Thymus (tissue), 11 donors: Measurements from ENCODE around the gene HMGB3. TPM values are rescaled to one million over a fixed set of nuclear protein-coding genes. Genes with fewer than 3 reads are reported as not detected.

Experiments used
- DNase-seq, 9 donors: peaks; one replicate each; pipeline ENCODE4 v3.0.0-alpha.2; 2013; ENCODE audit warnings: low spot score in 9 of 9, low read depth in 6 of 9, missing footprints in 1 of 9
- H3K27ac ChIP-seq, 2 donors: one replicate each; pipeline ENCODE4 v1.5.1; 2013; ENCODE audit warnings: control low read depth in 1 of 2, low read depth in 1 of 2, low read length in 1 of 2, mild to moderate bottlenecking in 1 of 2, moderate library complexity in 1 of 2
- H3K27me3 ChIP-seq, 2 donors: one replicate each; pipeline ENCODE4 v1.5.1; 2013; ENCODE audit warnings: low read length in 1 of 2; ENCODE audit not compliant: control insufficient read depth in 2 of 2, insufficient read depth in 1 of 2
- H3K36me3 ChIP-seq, 2 donors: one replicate each; pipeline ENCODE4 v1.5.1; 2013; ENCODE audit warnings: low read length in 1 of 2, mild to moderate bottlenecking in 1 of 2, moderate library complexity in 1 of 2; ENCODE audit not compliant: control insufficient read depth in 2 of 2, insufficient read depth in 2 of 2
- H3K4me1 ChIP-seq, 2 donors: one replicate each; pipeline ENCODE4 v1.5.1; 2013; ENCODE audit warnings: low read length in 2 of 2; ENCODE audit not compliant: control insufficient read depth in 2 of 2, insufficient read depth in 2 of 2
- H3K4me3 ChIP-seq, 2 donors: one replicate each; pipeline ENCODE4 v1.5.1; 2013; ENCODE audit warnings: low read length in 2 of 2, control low read depth in 1 of 2, mild to moderate bottlenecking in 1 of 2
- H3K9me3 ChIP-seq, 2 donors: one replicate each; pipeline ENCODE4 v1.5.1; 2013; ENCODE audit warnings: low read length in 1 of 2, mild to moderate bottlenecking in 1 of 2; ENCODE audit not compliant: control insufficient read depth in 2 of 2, insufficient read depth in 1 of 2
- WGBS: extraction: QIAGEN DNeasy Blood & Tissue Kit; methylation state at CpG from one replicate; pipeline ENCODE4 v1.1.7; 2013; 5-methylcytosine and 5-hydroxymethylcytosine counted together
- polyA plus RNA-seq: library from polyadenylated mRNA; stranded (reverse); fragments of 200-250 nt; gene quantifications from one replicate; pipeline ENCODE4 v1.2.3, GENCODE V29; 2013
- total RNA-seq: library from RNA; stranded (reverse); fragments of 120-200 nt; gene quantifications from one replicate; pipeline ENCODE4 v1.2.4, GENCODE V29; 2013
- donor health status: healthy.

The HMGB3 gene
- total and polyA plus RNA-seq, 2 donors, result 20.1 to 42.0 TPM

GRCh38 chrX:151015684-151016083 is 32.5 kb downstream of the HMGB3 start:
- Histone ChIP-seq H3K27ac (no peak overlapping the region), H3K27me3 (no peaks in the 10 kb centered on the region), H3K4me3 (no peak overlapping the region), H3K9me3 (peaks cover 0 to 7% of the 10 kb centered on the region in 2 donors), H3K36me3 (no peaks in the 10 kb centered on the region), H3K4me1 (no peaks in the 10 kb centered on the region)
- WGBS, result 79% methylated on average over 4 of the region's 4 CpGs
- no peak for DNase-seq

GRCh38 chrX:151019856-151020255 is 36.7 kb downstream of the HMGB3 start:
- H3K27me3 ChIP-seq, result no peaks in the 10 kb centered on the region
- no peak overlapping the region for H3K4me3 ChIP-seq
- no peak overlapping the region for H3K27ac ChIP-seq
- DNase-seq, result no peak
- no peaks in the 10 kb centered on the region for H3K9me3 ChIP-seq
- WGBS, result 85% methylated on average over 2 of the region's 2 CpGs
- no peaks in the 10 kb centered on the region for H3K36me3 ChIP-seq
- no peaks in the 10 kb centered on the region for H3K4me1 ChIP-seq

GRCh38 chrX:151030845-151031244 is 47.7 kb downstream of the HMGB3 start:
- no peaks in the 10 kb centered on the region for H3K27me3 ChIP-seq
- no peak overlapping the region for H3K27ac ChIP-seq
- DNase-seq, result no peak
- H3K9me3 ChIP-seq, result no peaks in the 10 kb centered on the region
- no peak overlapping the region for H3K4me3 ChIP-seq
- H3K4me1 ChIP-seq, result no peaks in the 10 kb centered on the region
- no peaks in the 10 kb centered on the region for H3K36me3 ChIP-seq

GRCh38 chrX:151031391-151031975 is 48.3 kb downstream of the HMGB3 start:
- no peak for DNase-seq
- WGBS, result 90% methylated on average over 7 of the region's 7 CpGs
- Histone ChIP-seq H3K4me3 (no peak overlapping the region), H3K9me3 (no peaks in the 10 kb centered on the region), H3K27me3 (no peaks in the 10 kb centered on the region), H3K36me3 (no peaks in the 10 kb centered on the region), H3K27ac (no peak overlapping the region), H3K4me1 (no peaks in the 10 kb centered on the region)

- no peak overlapping the region for H3K27ac ChIP-seq
- peaks cover 0 to 3% of the 10 kb centered on the region in 2 donors for H3K9me3 ChIP-seq
- DNase-seq, result no peak
- H3K4me3 ChIP-seq, result no peak overlapping the region
- no peaks in the 10 kb centered on the region for H3K27me3 ChIP-seq
- H3K36me3 ChIP-seq, result no peaks in the 10 kb centered on the region
- 87% methylated on average over 2 of the region's 2 CpGs for WGBS
- no peaks in the 10 kb centered on the region for H3K4me1 ChIP-seq
Observed at GRCh38 chrX:151039351-151039750, 56.2 kb downstream of the HMGB3 start.

Other genes starting within 250 kb of the HMGB3 start
- gene CD99L2, start 84.7 kb upstream of the HMGB3 start, total RNA-seq, result 9.3 TPM
- 14.0 TPM for gene CD99L2, start 84.7 kb upstream of the HMGB3 start, polyA plus RNA-seq
- gene GPR50, start 193.2 kb downstream of the HMGB3 start, total RNA-seq, result not detected
- 0.11 TPM for gene GPR50, start 193.2 kb downstream of the HMGB3 start, polyA plus RNA-seq